BJ (cell line): ENCODE results near the gene STOM. TPM values are rescaled to one million over a fixed set of nuclear protein-coding genes. Genes with fewer than 3 reads are reported as not detected.
A peak's percentile ranks its signal among the peaks of the same experiment; 100 is the strongest.

Experiments
- CTCF ChIA-PET: fragments of 350-600 bp; formaldehyde crosslinking; extraction: SDS; loops from one replicate; lab custom pipeline; 2021; ENCODE audit warnings: antibody characterized with exemption, inconsistent platforms; lab: Yijun Ruan, JAX
- POLR2A ChIA-PET: fragments of 300-600 bp; sonication (Branson Sonifier 250); formaldehyde crosslinking; extraction: SDS; loops from one replicate; lab custom pipeline; 2021; ENCODE audit warnings: antibody characterized with exemption; lab: Charles Lee
- DNase-seq: peaks from one replicate; pipeline ENCODE4 v3.0.0-alpha.2; 2011; ENCODE audit warnings: low read depth
- H3K27me3 ChIP-seq: 2 replicates; pipeline ENCODE4 v1.6.0; 2011; ENCODE audit warnings: low read length; ENCODE audit not compliant: control insufficient read depth, insufficient read depth
- H3K36me3 ChIP-seq: 2 replicates; pipeline ENCODE4 v1.5.1; 2011; ENCODE audit warnings: low read length; ENCODE audit not compliant: control insufficient read depth, insufficient read depth
- H3K4me3 ChIP-seq: 2 replicates; pipeline ENCODE4 v1.5.1; 2011; ENCODE audit warnings: low read depth, mild to moderate bottlenecking, control low read depth, low read length
- CTCF ChIP-seq: IDR thresholded peaks from 2 replicates; pipeline ENCODE4 v1.5.1; 2011; ENCODE audit warnings: low read depth, mild to moderate bottlenecking, control low read depth, inconsistent platforms, low read length, moderate library complexity; ENCODE audit not compliant: insufficient read depth
- polyA minus RNA-seq: library from RNA; depleted of rRNA, polyadenylated mRNA; stranded (reverse); fragments of >200 nt; gene quantifications from 2 replicates; pipeline ENCODE4 v1.2.3, GENCODE V29; 2011; rRNA and poly(A)+ RNA removed
- polyA plus RNA-seq: library from polyadenylated mRNA; depleted of rRNA; stranded (reverse); fragments of >200 nt; gene quantifications from 2 replicates; pipeline ENCODE4 v1.2.3, GENCODE V29; 2011; rRNA removed

The STOM gene
- 223 and 275 TPM in 2 replicates for polyA plus RNA-seq
- polyA minus RNA-seq, result 89.2 and 94.1 TPM in 2 replicates

- peak; percentile 46 for DNase-seq
- peak within 1 kb of the TSS; percentile 92 for H3K4me3 ChIP-seq
- CTCF ChIA-PET, result interaction anchor here (0.6 to 1.4 kb wide), 4 partner anchors 28 to 50 kb away, joined by 3 to 9 read pairs (median 4); no protein-coding TSS in a partner anchor
- H3K36me3 ChIP-seq, result no peaks in the 10 kb centered on the region
- H3K27me3 ChIP-seq, result no peaks in the 10 kb centered on the region
- POLR2A ChIA-PET, result interaction anchor here (0.6 kb wide), 1 partner anchor 110 kb away, joined by 12 read pairs; no protein-coding TSS in a partner anchor
- TF ChIP-seq CTCF, result no peak
These were observed at the start of gene STOM for GRCh38 chr9:121369595-121370265. Gene STOM, minus strand, starts transcription at chr9:121370250. Its CDS starts 63 bp downstream, at chr9:121370187.

GRCh38 chr9:121411993-121412392 lies 41.9 kb upstream of the STOM start:
- POLR2A ChIA-PET, result no interaction called here
- peaks cover 8% of the 10 kb centered on the region for H3K27me3 ChIP-seq
- CTCF ChIA-PET, result interaction anchor here (1.3 to 1.9 kb wide), 2 partner anchors 10 to 92 kb away, joined by 3 to 6 read pairs; no protein-coding TSS in a partner anchor
- no peak overlapping the region for H3K4me3 ChIP-seq
- no peaks in the 10 kb centered on the region for H3K36me3 ChIP-seq
- DNase-seq, result no peak
- TF ChIP-seq CTCF, result no peak

GRCh38 chr9:121405899-121406298 lies 35.8 kb upstream of the STOM start:
- Histone ChIP-seq H3K27me3 (peaks cover 5% of the 10 kb centered on the region), H3K36me3 (no peaks in the 10 kb centered on the region), H3K4me3 (no peak overlapping the region)
- ChIA-PET CTCF (interaction anchor here (0.7 to 7.6 kb wide), 2 partner anchors 9 to 86 kb away, joined by 3 to 56 read pairs; no protein-coding TSS in a partner anchor), POLR2A (no interaction called here)
- DNase-seq, result no peak
- no peak for TF ChIP-seq CTCF

GRCh38 chr9:121404906-121405305 lies 34.9 kb upstream of the STOM start:
- POLR2A ChIA-PET, result no interaction called here
- CTCF ChIA-PET, result interaction anchor here (7.6 kb wide), 1 partner anchor 85 kb away, joined by 56 read pairs; no protein-coding TSS in a partner anchor
- H3K4me3 ChIP-seq, result no peak overlapping the region
- H3K27me3 ChIP-seq, result peaks cover 2% of the 10 kb centered on the region; the same call in 1 of the 2 replicates
- no peak for DNase-seq
- H3K36me3 ChIP-seq, result no peaks in the 10 kb centered on the region
- no peak for TF ChIP-seq CTCF

- ChIA-PET POLR2A (no interaction called here), CTCF (interaction anchor here (0.6 to 7.1 kb wide), 29 partner anchors 9 to 637 kb away, joined by 3 to 89 read pairs (median 5); partner anchors contain the start of gene RAB14)
- H3K36me3 ChIP-seq, result no peaks in the 10 kb centered on the region
- H3K4me3 ChIP-seq, result no peak overlapping the region
- TF ChIP-seq CTCF, result peak; percentile 48
- peak; percentile 51 for DNase-seq
- H3K27me3 ChIP-seq, result no peaks in the 10 kb centered on the region
These were observed 30.0 kb upstream of the STOM start for GRCh38 chr9:121399883-121400607.
